Measurements from ENCODE around the gene AADACL4. TPM values are rescaled to one million over a fixed set of nuclear protein-coding genes. Genes with fewer than 3 reads are reported as not detected.
"Not testable (repeated sequence)": the region's sequence is repeated elsewhere in the genome, so short reads cannot be mapped to it uniquely, and the experiment has no call there.

Gene AADACL4
- total RNA-seq, 1 experiment from 2014 or later = not detected

DNA sequence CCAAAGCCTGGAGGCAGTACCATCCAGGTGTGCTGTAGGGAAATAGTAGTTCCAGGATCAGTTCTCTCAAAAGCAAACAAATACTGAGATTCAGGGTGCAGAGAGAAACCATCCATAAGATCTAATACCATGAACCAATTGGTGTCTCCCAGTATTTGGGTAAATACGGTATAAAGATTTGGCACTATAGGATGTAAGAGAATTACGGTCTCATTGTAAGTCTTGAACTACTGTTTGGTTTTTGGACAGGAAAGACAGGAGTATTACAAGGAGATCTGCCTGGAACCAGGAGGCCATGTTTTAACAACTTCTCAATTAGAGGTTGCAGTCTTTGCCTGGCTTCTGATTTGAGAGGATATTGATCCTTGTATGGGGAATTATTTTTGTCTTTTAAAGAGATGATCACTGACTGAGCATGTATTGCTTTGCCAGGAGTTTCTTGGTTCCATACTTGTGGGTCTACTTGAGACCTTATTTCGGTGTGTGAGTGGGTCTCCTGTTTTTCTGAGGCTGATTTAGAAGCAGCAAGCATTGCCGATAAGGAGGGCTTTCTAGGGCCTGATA is 10.2 kb downstream of the AADACL4 start:
- Histone ChIP-seq H3K4me3 (ENCODE audit: low read length) (no peak overlapping the region), H3K9ac (ENCODE audit: low read length) (no peak overlapping the region), H3K9me2 (replicated peaks; ENCODE audit: insufficient read depth, low read length) (no peaks in the 10 kb centered on the region), H2AFZ (ENCODE audit: low read length) (no peak overlapping the region), H3K9me3 (ENCODE audit: low read length) (no peaks in the 10 kb centered on the region), H3K4me1 (ENCODE audit: low read length) (no peaks in the 10 kb centered on the region), H4K20me1 (ENCODE audit: insufficient read depth, low read depth, low read length) (no peaks in the 10 kb centered on the region), H3K36me3 (ENCODE audit: insufficient read depth, low read length) (no peaks in the 10 kb centered on the region), H3K79me2 (ENCODE audit: low read length) (no peaks in the 10 kb centered on the region), H3K4me2 (ENCODE audit: low read depth, low read length, poor library complexity, severe bottlenecking) (no peak overlapping the region), H3K27me3 (ENCODE audit: low read length) (no peaks in the 10 kb centered on the region), H3K27ac (ENCODE audit: low read length) (no peak overlapping the region)
- peak; percentile 51 for DNase-seq

- Histone ChIP-seq H3K9ac (ENCODE audit: low read length) (no peak overlapping the region), H2AFZ (ENCODE audit: low read length) (no peak overlapping the region), H3K4me1 (ENCODE audit: low read length) (no peaks in the 10 kb centered on the region), H4K20me1 (ENCODE audit: insufficient read depth, low read depth, low read length) (no peaks in the 10 kb centered on the region), H3K36me3 (ENCODE audit: insufficient read depth, low read length) (no peaks in the 10 kb centered on the region), H3K79me2 (ENCODE audit: low read length) (no peaks in the 10 kb centered on the region), H3K27me3 (ENCODE audit: low read length) (no peaks in the 10 kb centered on the region), H3K9me2 (replicated peaks; ENCODE audit: insufficient read depth, low read length) (no peaks in the 10 kb centered on the region), H3K4me2 (ENCODE audit: low read depth, low read length, poor library complexity, severe bottlenecking) (no peak overlapping the region), H3K9me3 (ENCODE audit: low read length) (no peaks in the 10 kb centered on the region), H3K27ac (ENCODE audit: low read length) (no peak overlapping the region), H3K4me3 (ENCODE audit: low read length) (no peak overlapping the region)
- no peak for DNase-seq
Observed at GRCh38 chr1:12654657-12655056, 10.8 kb downstream of the AADACL4 start.

GRCh38 chr1:12656575-12656974 is 12.7 kb downstream of the AADACL4 start:
- no peak for DNase-seq
- Histone ChIP-seq H3K9me3 (ENCODE audit: low read length) (no peaks in the 10 kb centered on the region), H3K9ac (ENCODE audit: low read length) (no peak overlapping the region), H4K20me1 (ENCODE audit: insufficient read depth, low read depth, low read length) (no peaks in the 10 kb centered on the region), H3K4me1 (ENCODE audit: low read length) (no peaks in the 10 kb centered on the region), H3K27ac (ENCODE audit: low read length) (no peak overlapping the region), H3K9me2 (replicated peaks; ENCODE audit: insufficient read depth, low read length) (no peaks in the 10 kb centered on the region), H3K4me3 (ENCODE audit: low read length) (no peak overlapping the region), H3K27me3 (ENCODE audit: low read length) (no peaks in the 10 kb centered on the region), H2AFZ (ENCODE audit: low read length) (no peak overlapping the region), H3K4me2 (ENCODE audit: low read depth, low read length, poor library complexity, severe bottlenecking) (no peak overlapping the region), H3K79me2 (ENCODE audit: low read length) (no peaks in the 10 kb centered on the region), H3K36me3 (ENCODE audit: insufficient read depth, low read length) (no peaks in the 10 kb centered on the region)

- no peaks in the 10 kb centered on the region for H3K9me2 ChIP-seq (replicated peaks; ENCODE audit: insufficient read depth, low read length)
- no peaks in the 10 kb centered on the region for H3K9me3 ChIP-seq (ENCODE audit: low read length)
- no peaks in the 10 kb centered on the region for H3K4me1 ChIP-seq (ENCODE audit: low read length)
- H3K36me3 ChIP-seq (ENCODE audit: insufficient read depth, low read length) = no peaks in the 10 kb centered on the region
- no peaks in the 10 kb centered on the region for H3K79me2 ChIP-seq (ENCODE audit: low read length)
- no peaks in the 10 kb centered on the region for H4K20me1 ChIP-seq (ENCODE audit: insufficient read depth, low read depth, low read length)
- no peak overlapping the region for H2AFZ ChIP-seq (ENCODE audit: low read length)
- no peak overlapping the region for H3K4me3 ChIP-seq (ENCODE audit: low read length)
- H3K27ac ChIP-seq (ENCODE audit: low read length) = no peak overlapping the region
- H3K27me3 ChIP-seq (ENCODE audit: low read length) = no peaks in the 10 kb centered on the region
- DNase-seq = no peak
- H3K9ac ChIP-seq (ENCODE audit: low read length) = no peak overlapping the region
- no peak overlapping the region for H3K4me2 ChIP-seq (ENCODE audit: low read depth, low read length, poor library complexity, severe bottlenecking)
Observed at GRCh38 chr1:12657060-12657884, 13.4 kb downstream of the AADACL4 start.

- not testable (repeated sequence) for H3K27me3 ChIP-seq (ENCODE audit: low read length); H3K79me2 ChIP-seq (ENCODE audit: low read length); DNase-seq; H4K20me1 ChIP-seq (ENCODE audit: insufficient read depth, low read depth, low read length); H3K9ac ChIP-seq (ENCODE audit: low read length); H3K9me2 ChIP-seq (replicated peaks; ENCODE audit: insufficient read depth, low read length); H3K27ac ChIP-seq (ENCODE audit: low read length); H3K36me3 ChIP-seq (ENCODE audit: insufficient read depth, low read length); H3K4me1 ChIP-seq (ENCODE audit: low read length); H3K4me3 ChIP-seq (ENCODE audit: low read length); H2AFZ ChIP-seq (ENCODE audit: low read length); H3K9me3 ChIP-seq (ENCODE audit: low read length); H3K4me2 ChIP-seq (ENCODE audit: low read depth, low read length, poor library complexity, severe bottlenecking)
Observed at GRCh38 chr1:12657885-12658512, 14.1 kb downstream of the AADACL4 start.

GRCh38 chr1:12658531-12659453 is 14.9 kb downstream of the AADACL4 start:
- no peaks in the 10 kb centered on the region for H3K36me3 ChIP-seq (ENCODE audit: insufficient read depth, low read length)
- no peak overlapping the region for H3K27ac ChIP-seq (ENCODE audit: low read length)
- no peaks in the 10 kb centered on the region for H4K20me1 ChIP-seq (ENCODE audit: insufficient read depth, low read depth, low read length)
- no peak overlapping the region for H3K4me3 ChIP-seq (ENCODE audit: low read length)
- H3K79me2 ChIP-seq (ENCODE audit: low read length) = no peaks in the 10 kb centered on the region
- DNase-seq = peak; percentile 88
- H2AFZ ChIP-seq (ENCODE audit: low read length) = no peak overlapping the region
- H3K9me3 ChIP-seq (ENCODE audit: low read length) = no peaks in the 10 kb centered on the region
- no peaks in the 10 kb centered on the region for H3K27me3 ChIP-seq (ENCODE audit: low read length)
- H3K9me2 ChIP-seq (replicated peaks; ENCODE audit: insufficient read depth, low read length) = no peaks in the 10 kb centered on the region
- H3K4me1 ChIP-seq (ENCODE audit: low read length) = no peaks in the 10 kb centered on the region
- H3K9ac ChIP-seq (ENCODE audit: low read length) = no peak overlapping the region
- peak overlapping the region; percentile 30 for H3K4me2 ChIP-seq (ENCODE audit: low read depth, low read length, poor library complexity, severe bottlenecking)

GRCh38 chr1:12661606-12662219 is 17.8 kb downstream of the AADACL4 start:
- no peaks in the 10 kb centered on the region for H3K4me1 ChIP-seq (ENCODE audit: low read length)
- no peaks in the 10 kb centered on the region for H3K9me2 ChIP-seq (replicated peaks; ENCODE audit: insufficient read depth, low read length)
- H2AFZ ChIP-seq (ENCODE audit: low read length) = no peak overlapping the region
- H3K9me3 ChIP-seq (ENCODE audit: low read length) = no peaks in the 10 kb centered on the region
- no peaks in the 10 kb centered on the region for H3K27me3 ChIP-seq (ENCODE audit: low read length)
- no peak overlapping the region for H3K9ac ChIP-seq (ENCODE audit: low read length)
- no peak overlapping the region for H3K4me2 ChIP-seq (ENCODE audit: low read depth, low read length, poor library complexity, severe bottlenecking)
- DNase-seq = no peak
- no peaks in the 10 kb centered on the region for H4K20me1 ChIP-seq (ENCODE audit: insufficient read depth, low read depth, low read length)
- H3K27ac ChIP-seq (ENCODE audit: low read length) = no peak overlapping the region
- H3K4me3 ChIP-seq (ENCODE audit: low read length) = no peak overlapping the region
- H3K36me3 ChIP-seq (ENCODE audit: insufficient read depth, low read length) = no peaks in the 10 kb centered on the region
- no peaks in the 10 kb centered on the region for H3K79me2 ChIP-seq (ENCODE audit: low read length)

Measured in Karpas-422 (cell line).